ENCODE results near the gene ADPRS. TPM values are rescaled to one million over a fixed set of nuclear protein-coding genes. Genes with fewer than 3 reads are reported as not detected.

ADPRS gene
- total RNA-seq, 1 experiment from 2014 or later, result 27.8 TPM

GRCh38 chr1:36143424-36143823 lies 54.7 kb downstream of the ADPRS start:
- Histone ChIP-seq H3K56ac (ENCODE audit: insufficient read length, low read depth, low read length) (no peak overlapping the region), H3K23ac (ENCODE audit: insufficient read length, low read depth, low read length) (no peak overlapping the region), H2BK120ac (ENCODE audit: low read depth, low read length, poor library complexity, severe bottlenecking) (no peak overlapping the region), H3T11ph (ENCODE audit: low read length) (no peak overlapping the region), H3K9ac (ENCODE audit: extremely low read depth, insufficient read length, low read length) (no peak overlapping the region), H2BK12ac (ENCODE audit: insufficient read length, low read depth, low read length) (no peak overlapping the region), H3K79me1 (ENCODE audit: insufficient read depth, low read depth, low read length, poor library complexity, severe bottlenecking) (no peaks in the 10 kb centered on the region), H3K9me3 (ENCODE audit: control insufficient read depth, low read depth, low read length) (no peaks in the 10 kb centered on the region), H3K23me2 (ENCODE audit: insufficient read length, low read depth, low read length, poor library complexity, severe bottlenecking) (no peaks in the 10 kb centered on the region), H3K27me3 (ENCODE audit: insufficient read depth, low read length) (no peaks in the 10 kb centered on the region), H2BK15ac (ENCODE audit: low read depth, low read length) (no peak overlapping the region), H2AK5ac (ENCODE audit: insufficient read length, low read length) (no peak overlapping the region), H3K27ac (ENCODE audit: insufficient read length, low read depth, low read length) (no peak overlapping the region), H2BK5ac (ENCODE audit: insufficient read length, low read length) (no peak overlapping the region), H3K4me2 (ENCODE audit: insufficient read depth, insufficient read length, low read length) (no peak overlapping the region), H4K91ac (ENCODE audit: insufficient read length, low read depth, low read length) (no peak overlapping the region), H3K79me2 (ENCODE audit: insufficient read depth, low read length) (0 out of 2 replicates have a peak, but pooled peaks cover 3% of the 10 kb centered on the region), H4K5ac (ENCODE audit: insufficient read length, low read depth, low read length) (no peak overlapping the region), H3K4me1 (ENCODE audit: insufficient read depth, low read length) (no peaks in the 10 kb centered on the region), H3K18ac (ENCODE audit: insufficient read length, low read depth, low read length) (no peak overlapping the region), H3K14ac (ENCODE audit: insufficient read depth, low read length) (no peak overlapping the region), H2BK20ac (ENCODE audit: low read depth, low read length, poor library complexity, severe bottlenecking) (no peak overlapping the region), H2AFZ (ENCODE audit: low read length) (no peak overlapping the region), H3K4ac (ENCODE audit: low read depth, low read length) (no peak overlapping the region), H4K8ac (replicated peaks; ENCODE audit: insufficient read length, low read depth, low read length) (no peak overlapping the region), H4K20me1 (ENCODE audit: control insufficient read depth, insufficient read depth, insufficient read length) (no peaks in the 10 kb centered on the region)
- WGBS (ENCODE audit: extremely low coverage, insufficient read length, low lambda C conversion rate), result no CpG with 5 or more reads among the region's 4 CpGs
- no peak for DNase-seq
- H3K27me3 Mint-ChIP-seq (ENCODE audit: low read depth), result no peaks in the 10 kb centered on the region
- H3K9me3 Mint-ChIP-seq, result no peaks in the 10 kb centered on the region; a peak in 1 of 5 replicates
- H3K36me3 Mint-ChIP-seq (ENCODE audit: insufficient read depth in 1 of 3, low read depth in 3 of 3), result peaks cover 9 to 24% (median 15%) of the 10 kb centered on the region in 3 experiments; a peak in 6 of 7 replicates
- TF ChIP-seq CTCF (conservative IDR thresholded peaks at IDR 0.05), result no peak
- no peak overlapping the region for H3K4me3 Mint-ChIP-seq
- H3K27ac Mint-ChIP-seq, result no peak overlapping the region; a peak in 1 of 7 replicates
- H3K4me1 Mint-ChIP-seq, result peaks cover 3 to 5% of the 10 kb centered on the region in 2 experiments; a peak in 3 of 4 replicates

Other genes with a start within 250 kb of the ADPRS start
- gene AGO1, start 205.7 kb upstream of the ADPRS start, total RNA-seq (2021), result 71.6 and 74.2 TPM in 2 replicates
- 23.6 and 27.0 TPM in 2 replicates for gene AGO3, start 157.8 kb upstream of the ADPRS start, total RNA-seq (2021)
- gene TEKT2, start 4.8 kb upstream of the ADPRS start, total RNA-seq (2021), result 0.20 and 0.86 TPM in 2 replicates
- 1.5 TPM in 2 replicates for gene COL8A2, start 36.3 kb downstream of the ADPRS start, total RNA-seq (2021)
- gene TRAPPC3, start 60.6 kb downstream of the ADPRS start, total RNA-seq (2021), result 48.6 and 52.7 TPM in 2 replicates
- 49.9 and 51.6 TPM in 2 replicates for gene MAP7D1, start 67.3 kb downstream of the ADPRS start, total RNA-seq (2021)
- 184 and 186 TPM in 2 replicates for gene THRAP3, start 135.6 kb downstream of the ADPRS start, total RNA-seq (2021)
- gene SH3D21, start 217.5 kb downstream of the ADPRS start, total RNA-seq (2021), result 16.9 and 18.3 TPM in 2 replicates
- 5.5 and 6.4 TPM in 2 replicates for gene EVA1B, start 234.8 kb downstream of the ADPRS start, total RNA-seq (2021)